Activated T-helper 2 cell treated with anti-CD3 and anti-CD28 coated beads, Interferon-gamma antibody, Interleukin-2, Interleukin-4, amounts not matched to agents 10 μg/mL and 5 μg/mL and 100 μg/mL, durations not matched to agents 14 hours and 24 hours and 36 hours (primary cell): ENCODE measurements around the gene NR5A1. TPM values are rescaled to one million over a fixed set of nuclear protein-coding genes. Genes with fewer than 3 reads are reported as not detected.
A peak's percentile ranks its signal among the peaks of the same experiment; 100 is the strongest.

ENCODE experiments used
- DNase-seq: peaks from one replicate; pipeline ENCODE4 v3.0.0; 2021; ENCODE audit warnings: low spot score
- H3K27ac Mint-ChIP-seq: one replicate; pipeline ENCODE4 v1.8.0; 2021; ENCODE audit warnings: mixed read lengths
- H3K27me3 Mint-ChIP-seq: one replicate; pipeline ENCODE4 v1.8.0; 2021; ENCODE audit warnings: low read depth, mixed read lengths
- H3K36me3 Mint-ChIP-seq: one replicate; pipeline ENCODE4 v1.8.0; 2021; ENCODE audit warnings: low read depth, mixed read lengths
- H3K4me1 Mint-ChIP-seq: one replicate; pipeline ENCODE4 v1.8.0; 2021; ENCODE audit warnings: low read depth, mixed read lengths
- H3K4me3 Mint-ChIP-seq: one replicate; pipeline ENCODE4 v1.8.0; 2021; ENCODE audit warnings: low read depth, mild to moderate bottlenecking, moderate library complexity, mixed read lengths
- H3K9me3 Mint-ChIP-seq: one replicate; pipeline ENCODE4 v1.8.0; 2021; ENCODE audit warnings: mixed read lengths
- intact Hi-C: fragments of 100-400 bp; cut with micrococcal nuclease; formaldehyde crosslinking; loops from one replicate; pipeline ENCODE4 v1.15.1; 2023
- total RNA-seq: library from RNA; stranded (reverse); gene quantifications from 2 replicates; pipeline ENCODE4 v1.2.3, GENCODE V29; 2022

NR5A1 gene
- total RNA-seq, 1 donor from 2014 or later = not detected

- H3K27ac Mint-ChIP-seq = no peak overlapping the region
- no peaks in the 10 kb centered on the region for H3K36me3 Mint-ChIP-seq
- no peak for DNase-seq
- intact Hi-C loops = no loop called here
- H3K27me3 Mint-ChIP-seq = no peaks in the 10 kb centered on the region
- no peak overlapping the region for H3K4me3 Mint-ChIP-seq
- H3K9me3 Mint-ChIP-seq = no peaks in the 10 kb centered on the region
- H3K4me1 Mint-ChIP-seq = no peaks in the 10 kb centered on the region
Measured at GRCh38 chr9:124511891-124512805, 4.9 kb upstream of the NR5A1 start.

GRCh38 chr9:124511426-124511840, 4.2 kb upstream of the NR5A1 start:
- no peak overlapping the region for H3K4me3 Mint-ChIP-seq
- no peak overlapping the region for H3K27ac Mint-ChIP-seq
- no peaks in the 10 kb centered on the region for H3K27me3 Mint-ChIP-seq
- no peaks in the 10 kb centered on the region for H3K4me1 Mint-ChIP-seq
- H3K9me3 Mint-ChIP-seq = no peaks in the 10 kb centered on the region
- intact Hi-C loops = no loop called here
- no peak for DNase-seq
- H3K36me3 Mint-ChIP-seq = no peaks in the 10 kb centered on the region

GRCh38 chr9:124510650-124511425, 3.6 kb upstream of the NR5A1 start:
- Mint-ChIP-seq H3K36me3 (no peaks in the 10 kb centered on the region), H3K4me3 (no peak overlapping the region), H3K27ac (no peak overlapping the region), H3K27me3 (peaks cover 2% of the 10 kb centered on the region), H3K4me1 (no peaks in the 10 kb centered on the region), H3K9me3 (no peaks in the 10 kb centered on the region)
- intact Hi-C loops = no loop called here
- no peak for DNase-seq

GRCh38 chr9:124507880-124508423, 753 bp upstream of the NR5A1 start:
- Mint-ChIP-seq H3K27me3 (peaks cover 16% of the 10 kb centered on the region), H3K4me3 (no peak overlapping the region), H3K4me1 (peaks cover 4% of the 10 kb centered on the region), H3K36me3 (peaks cover 3% of the 10 kb centered on the region), H3K9me3 (no peaks in the 10 kb centered on the region), H3K27ac (no peak overlapping the region)
- intact Hi-C loops = no loop called here
- no peak for DNase-seq

- DNase-seq = no peak
- Mint-ChIP-seq H3K36me3 (peaks cover 3% of the 10 kb centered on the region), H3K4me3 (no peak overlapping the region), H3K27me3 (peaks cover 21% of the 10 kb centered on the region), H3K4me1 (peaks cover 4% of the 10 kb centered on the region), H3K27ac (no peak overlapping the region), H3K9me3 (no peaks in the 10 kb centered on the region)
- intact Hi-C loops = no loop called here
Measured at GRCh38 chr9:124506433-124506832, 766 bp downstream of the NR5A1 start.

- H3K4me1 Mint-ChIP-seq = peaks cover 4% of the 10 kb centered on the region
- H3K27ac Mint-ChIP-seq = no peak overlapping the region
- H3K9me3 Mint-ChIP-seq = no peaks in the 10 kb centered on the region
- DNase-seq = no peak
- no peak overlapping the region for H3K4me3 Mint-ChIP-seq
- peaks cover 21% of the 10 kb centered on the region for H3K27me3 Mint-ChIP-seq
- peaks cover 3% of the 10 kb centered on the region for H3K36me3 Mint-ChIP-seq
- intact Hi-C loops = no loop called here
Measured at GRCh38 chr9:124505901-124506346, 1.3 kb downstream of the NR5A1 start.

- peaks cover 21% of the 10 kb centered on the region for H3K27me3 Mint-ChIP-seq
Measured at GRCh38 chr9:124505006-124505900, 1.9 kb downstream of the NR5A1 start.

GRCh38 chr9:124504530-124505005, 2.6 kb downstream of the NR5A1 start:
- no peak overlapping the region for H3K4me3 Mint-ChIP-seq
- H3K27me3 Mint-ChIP-seq = peaks cover 22% of the 10 kb centered on the region
- intact Hi-C loops = no loop called here
- peaks cover 3% of the 10 kb centered on the region for H3K36me3 Mint-ChIP-seq
- no peak for DNase-seq
- H3K9me3 Mint-ChIP-seq = no peaks in the 10 kb centered on the region
- H3K4me1 Mint-ChIP-seq = peaks cover 4% of the 10 kb centered on the region
- H3K27ac Mint-ChIP-seq = no peak overlapping the region

More at GRCh38 chr9:124505006-124505900, 1.9 kb downstream of the NR5A1 start:
- H3K9me3 Mint-ChIP-seq = no peaks in the 10 kb centered on the region
- no peak overlapping the region for H3K27ac Mint-ChIP-seq
- peaks cover 3% of the 10 kb centered on the region for H3K36me3 Mint-ChIP-seq
- DNase-seq = no peak
- intact Hi-C loops = no loop called here
- peaks cover 4% of the 10 kb centered on the region for H3K4me1 Mint-ChIP-seq
- no peak overlapping the region for H3K4me3 Mint-ChIP-seq

GRCh38 chr9:124503713-124504529, 3.3 kb downstream of the NR5A1 start:
- Mint-ChIP-seq H3K27me3 (peaks cover 23% of the 10 kb centered on the region), H3K36me3 (peaks cover 3% of the 10 kb centered on the region), H3K4me3 (peak overlapping the region; percentile 5), H3K9me3 (no peaks in the 10 kb centered on the region), H3K4me1 (peaks cover 9% of the 10 kb centered on the region), H3K27ac (no peak overlapping the region)
- intact Hi-C loops = no loop called here
- no peak for DNase-seq

GRCh38 chr9:124502711-124503702, 4.2 kb downstream of the NR5A1 start:
- Mint-ChIP-seq H3K36me3 (peaks cover 3% of the 10 kb centered on the region), H3K4me1 (peaks cover 9% of the 10 kb centered on the region), H3K27me3 (peaks cover 23% of the 10 kb centered on the region), H3K9me3 (no peaks in the 10 kb centered on the region), H3K27ac (no peak overlapping the region), H3K4me3 (no peak overlapping the region)
- no peak for DNase-seq
- intact Hi-C loops = no loop called here
